Measurements from ENCODE around the gene ALKBH3.

GRCh38 chr11:43969543-43969942 lies 88.9 kb downstream of the ALKBH3 start:
- TF ChIP-seq, protein P1, sequence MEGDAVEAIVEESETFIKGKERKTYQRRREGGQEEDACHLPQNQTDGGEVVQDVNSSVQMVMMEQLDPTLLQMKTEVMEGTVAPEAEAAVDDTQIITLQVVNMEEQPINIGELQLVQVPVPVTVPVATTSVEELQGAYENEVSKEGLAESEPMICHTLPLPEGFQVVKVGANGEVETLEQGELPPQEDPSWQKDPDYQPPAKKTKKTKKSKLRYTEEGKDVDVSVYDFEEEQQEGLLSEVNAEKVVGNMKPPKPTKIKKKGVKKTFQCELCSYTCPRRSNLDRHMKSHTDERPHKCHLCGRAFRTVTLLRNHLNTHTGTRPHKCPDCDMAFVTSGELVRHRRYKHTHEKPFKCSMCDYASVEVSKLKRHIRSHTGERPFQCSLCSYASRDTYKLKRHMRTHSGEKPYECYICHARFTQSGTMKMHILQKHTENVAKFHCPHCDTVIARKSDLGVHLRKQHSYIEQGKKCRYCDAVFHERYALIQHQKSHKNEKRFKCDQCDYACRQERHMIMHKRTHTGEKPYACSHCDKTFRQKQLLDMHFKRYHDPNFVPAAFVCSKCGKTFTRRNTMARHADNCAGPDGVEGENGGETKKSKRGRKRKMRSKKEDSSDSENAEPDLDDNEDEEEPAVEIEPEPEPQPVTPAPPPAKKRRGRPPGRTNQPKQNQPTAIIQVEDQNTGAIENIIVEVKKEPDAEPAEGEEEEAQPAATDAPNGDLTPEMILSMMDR (IDR thresholded peaks at IDR 0.05; ENCODE audit: poor library complexity), result no peak
- TF ChIP-seq EZH2 (IDR thresholded peaks at IDR 0.05; ENCODE audit: borderline replicate concordance) (no peak), EZH2phosphoT487 (IDR thresholded peaks at IDR 0.05; ENCODE audit: low read depth, severe bottlenecking, unreplicated experiment) (no peak)
